Esophagus muscularis mucosa (tissue), 4 donors: ENCODE results near the gene TSSC4. TPM values are rescaled to one million over a fixed set of nuclear protein-coding genes. Genes with fewer than 3 reads are reported as not detected.

Source experiments
- DNase-seq: peaks from one replicate; pipeline ENCODE4 v3.0.0-alpha.2; 2017; ENCODE audit errors: extremely low spot score
- H3K27ac ChIP-seq, 4 donors: fragments of 200-600 bp; sonication (generic); replicated peaks in 1 of 4; 1 replicate in 3 of 4; 2 replicates in 1 of 4; pipeline ENCODE4 v1.5.1; 2016 to 2019; ENCODE audit warnings: mild to moderate bottlenecking in 1 of 4
- H3K27me3 ChIP-seq, 4 donors: fragments of 200-600 bp; sonication (generic); one replicate each; pipeline versions ENCODE4 v1.5.1 to v1.6.0; 2016 to 2019
- H3K36me3 ChIP-seq, 4 donors: fragments of 200-600 bp; sonication (generic); one replicate each; pipeline ENCODE4 v1.5.1; 2016 to 2019
- H3K4me1 ChIP-seq, 4 donors: fragments of 200-600 bp; sonication (generic); one replicate each; pipeline ENCODE4 v1.5.1; 2016 to 2019
- H3K4me3 ChIP-seq, 4 donors: fragments of 200-600 bp; sonication (generic); 1 replicate in 2 of 4; 2 replicates in 2 of 4; pipeline ENCODE4 v1.5.1; 2016 to 2019; ENCODE audit warnings: mild to moderate bottlenecking in 4 of 4, moderate library complexity in 1 of 4
- H3K9me3 ChIP-seq, 4 donors: fragments of 200-600 bp; sonication (generic); 1 replicate in 3 of 4; 2 replicates in 1 of 4; pipeline ENCODE4 v1.5.1; 2016 to 2019
- EP300 ChIP-seq: sonication (generic); formaldehyde crosslinking; IDR thresholded peaks from one replicate; pipeline ENCODE4 v1.6.1; 2017; ENCODE audit warnings: antibody characterized with exemption
- POLR2A ChIP-seq: fragments of 450-650 bp; IDR thresholded peaks from one replicate; pipeline ENCODE4 v1.6.1; 2017; ENCODE audit warnings: antibody characterized with exemption, moderate library complexity, mild to moderate bottlenecking, low read depth
- POLR2AphosphoS5 ChIP-seq, 2 donors: sonication (generic); formaldehyde crosslinking; IDR thresholded peaks; one replicate each; pipeline ENCODE4 v1.6.1; 2017; ENCODE audit warnings: antibody characterized with exemption in 2 of 2
- WGBS: methylation state at CpG from one replicate; pipeline ENCODE4 v1.1.5; 2018; 5-methylcytosine and 5-hydroxymethylcytosine counted together
- intact Hi-C: fragments of 100-400 bp; cut with DNase I; formaldehyde crosslinking; loops from one replicate; pipeline ENCODE4 v1.15.1; 2023
- total RNA-seq, 4 donors: library from RNA; depleted of rRNA; stranded (reverse); fragments of >200 nt; gene quantifications; one replicate each; pipeline versions ENCODE4 v1.1.0 to v1.2.1, GENCODE V29; 2016
- TF ChIP-seq, protein P1 (sequence below), 3 experiments: fragments of 200-600 bp in 2 of 3; fragments of 450-650 bp in 1 of 3; sonication (generic) in 2 of 3; IDR thresholded peaks; one replicate each; pipeline ENCODE4 v1.5.1; 2017 to 2019; ENCODE audit warnings: antibody characterized with exemption in 3 of 3, mild to moderate bottlenecking in 2 of 3, moderate library complexity in 1 of 3

TSSC4 gene
- total RNA-seq, 4 donors from 2014 or later, result 46.9 to 76.9 (median 70.6) TPM

DNA sequence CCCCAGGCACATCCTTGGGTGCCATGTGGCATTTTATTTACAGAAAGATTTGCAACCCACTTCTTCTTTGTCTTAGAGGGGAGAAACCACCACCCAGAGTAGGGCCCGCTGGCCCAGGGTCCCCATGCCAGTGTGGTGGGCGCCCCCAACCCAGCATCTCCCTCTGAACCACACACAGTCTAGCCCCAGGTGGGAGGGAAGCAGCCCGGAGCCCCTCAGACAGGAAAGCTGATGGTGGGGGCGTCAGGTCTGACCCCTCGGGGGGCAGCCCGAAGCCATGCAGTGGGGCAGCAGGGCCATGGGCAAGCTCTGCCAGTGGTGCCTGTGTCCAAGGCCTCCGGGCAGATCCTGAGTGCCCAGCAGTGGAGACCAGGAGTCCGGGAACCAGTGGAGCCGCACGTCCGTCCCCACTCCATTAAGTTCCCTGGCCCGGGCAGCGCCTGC is 32.1 kb downstream of the TSSC4 start:
- no peak for DNase-seq
- intact Hi-C loops, result no loop called here
- WGBS, result 95% methylated on average over 8 of the region's 13 CpGs

DNA sequence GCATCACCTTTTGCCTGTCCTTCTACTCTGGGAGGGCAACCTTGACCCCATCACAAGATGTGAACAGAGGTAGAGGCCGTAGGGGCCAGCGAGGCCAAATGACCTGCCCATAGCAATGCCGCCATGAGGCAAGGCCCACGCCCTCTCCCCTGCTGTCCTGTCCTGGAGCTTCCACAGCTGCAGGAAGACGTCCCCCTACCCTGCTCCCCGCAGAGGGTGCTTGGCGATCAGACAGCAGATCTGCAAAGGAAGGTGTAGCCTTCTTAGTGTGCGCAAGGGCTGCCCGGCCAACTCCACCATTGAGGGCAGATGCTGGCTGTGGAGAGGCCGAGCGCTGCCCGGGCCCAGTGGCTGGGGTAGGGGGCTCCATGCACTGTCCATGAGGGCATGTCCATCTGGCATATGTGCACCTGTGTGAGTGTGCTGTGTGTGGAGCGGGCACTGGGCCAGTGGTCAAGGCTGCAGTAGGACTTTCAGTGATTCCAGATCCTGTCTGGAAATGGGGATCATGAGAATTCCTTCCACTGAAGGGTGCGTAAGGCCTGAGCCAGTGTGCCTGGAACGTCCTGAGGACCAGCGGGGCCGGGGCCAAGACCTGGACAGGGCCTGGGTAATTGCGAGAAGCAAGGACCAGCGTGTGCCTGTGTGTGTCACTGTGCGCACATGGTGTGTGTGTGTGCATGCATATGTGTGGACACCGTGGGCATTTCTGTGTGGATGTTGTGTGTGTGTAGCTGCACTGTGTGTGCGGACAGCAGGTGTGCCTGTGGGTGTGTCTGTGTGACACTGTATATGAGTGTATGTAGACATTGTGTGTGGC is 32.8 kb downstream of the TSSC4 start:
- H3K27ac ChIP-seq, result no peak overlapping the region
- peaks cover 0 to 41% (median 0%) of the 10 kb centered on the region in 4 donors for H3K27me3 ChIP-seq
- intact Hi-C loops, result no loop called here
- H3K4me1 ChIP-seq, result no peaks in the 10 kb centered on the region
- 84% methylated on average over 18 of the region's 22 CpGs for WGBS
- no peak for DNase-seq
- H3K4me3 ChIP-seq, result no peak overlapping the region
- H3K9me3 ChIP-seq, result no peaks in the 10 kb centered on the region
- H3K36me3 ChIP-seq, result no peaks in the 10 kb centered on the region
- TF ChIP-seq, protein P1, sequence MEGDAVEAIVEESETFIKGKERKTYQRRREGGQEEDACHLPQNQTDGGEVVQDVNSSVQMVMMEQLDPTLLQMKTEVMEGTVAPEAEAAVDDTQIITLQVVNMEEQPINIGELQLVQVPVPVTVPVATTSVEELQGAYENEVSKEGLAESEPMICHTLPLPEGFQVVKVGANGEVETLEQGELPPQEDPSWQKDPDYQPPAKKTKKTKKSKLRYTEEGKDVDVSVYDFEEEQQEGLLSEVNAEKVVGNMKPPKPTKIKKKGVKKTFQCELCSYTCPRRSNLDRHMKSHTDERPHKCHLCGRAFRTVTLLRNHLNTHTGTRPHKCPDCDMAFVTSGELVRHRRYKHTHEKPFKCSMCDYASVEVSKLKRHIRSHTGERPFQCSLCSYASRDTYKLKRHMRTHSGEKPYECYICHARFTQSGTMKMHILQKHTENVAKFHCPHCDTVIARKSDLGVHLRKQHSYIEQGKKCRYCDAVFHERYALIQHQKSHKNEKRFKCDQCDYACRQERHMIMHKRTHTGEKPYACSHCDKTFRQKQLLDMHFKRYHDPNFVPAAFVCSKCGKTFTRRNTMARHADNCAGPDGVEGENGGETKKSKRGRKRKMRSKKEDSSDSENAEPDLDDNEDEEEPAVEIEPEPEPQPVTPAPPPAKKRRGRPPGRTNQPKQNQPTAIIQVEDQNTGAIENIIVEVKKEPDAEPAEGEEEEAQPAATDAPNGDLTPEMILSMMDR (IDR thresholded peaks at IDR 0.05), result no peak

More for the DNA sequence above, 32.1 kb downstream of the TSSC4 start:
- Histone ChIP-seq H3K4me1 (no peaks in the 10 kb centered on the region), H3K36me3 (no peaks in the 10 kb centered on the region), H3K27me3 (peaks cover 0 to 36% (median 0%) of the 10 kb centered on the region in 4 donors), H3K9me3 (no peaks in the 10 kb centered on the region), H3K27ac (no peak overlapping the region), H3K4me3 (no peak overlapping the region)
- TF ChIP-seq POLR2AphosphoS5 (IDR thresholded peaks at IDR 0.05) (no peak), EP300 (no peak), POLR2A (no peak)

DNA sequence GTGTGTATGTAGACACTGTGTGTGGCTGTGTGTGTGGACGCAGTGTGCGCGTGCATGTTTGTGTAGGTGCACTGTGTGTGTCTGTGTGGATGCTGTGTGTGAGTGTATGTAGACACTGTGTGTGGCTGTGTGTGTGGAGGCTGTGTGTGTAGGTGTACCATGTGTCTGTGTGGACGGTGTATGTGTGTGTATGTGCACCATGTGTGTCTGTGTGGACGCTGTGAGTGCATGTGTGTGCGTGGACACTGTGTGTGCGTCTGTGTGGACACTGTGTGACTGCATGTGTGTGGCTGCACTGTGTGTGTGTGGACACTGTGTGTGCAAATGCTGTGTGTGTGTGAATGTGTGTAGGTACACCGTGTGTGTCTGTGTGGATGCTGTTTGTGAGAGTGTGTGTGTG is 33.5 kb downstream of the TSSC4 start:
- no peak overlapping the region for H3K4me3 ChIP-seq
- DNase-seq, result no peak
- H3K36me3 ChIP-seq, result no peaks in the 10 kb centered on the region
- H3K9me3 ChIP-seq, result no peaks in the 10 kb centered on the region
- no peak for TF ChIP-seq POLR2AphosphoS5 (IDR thresholded peaks at IDR 0.05)
- no peak for TF ChIP-seq EP300
- TF ChIP-seq, protein P1 (IDR thresholded peaks at IDR 0.05), result no peak
- no peak for TF ChIP-seq POLR2A
- H3K27ac ChIP-seq, result no peak overlapping the region
- no peaks in the 10 kb centered on the region for H3K4me1 ChIP-seq
- intact Hi-C loops, result no loop called here
- 81% methylated on average over 8 of the region's 8 CpGs for WGBS
- H3K27me3 ChIP-seq, result peaks cover 0 to 43% (median 0%) of the 10 kb centered on the region in 4 donors

DNA sequence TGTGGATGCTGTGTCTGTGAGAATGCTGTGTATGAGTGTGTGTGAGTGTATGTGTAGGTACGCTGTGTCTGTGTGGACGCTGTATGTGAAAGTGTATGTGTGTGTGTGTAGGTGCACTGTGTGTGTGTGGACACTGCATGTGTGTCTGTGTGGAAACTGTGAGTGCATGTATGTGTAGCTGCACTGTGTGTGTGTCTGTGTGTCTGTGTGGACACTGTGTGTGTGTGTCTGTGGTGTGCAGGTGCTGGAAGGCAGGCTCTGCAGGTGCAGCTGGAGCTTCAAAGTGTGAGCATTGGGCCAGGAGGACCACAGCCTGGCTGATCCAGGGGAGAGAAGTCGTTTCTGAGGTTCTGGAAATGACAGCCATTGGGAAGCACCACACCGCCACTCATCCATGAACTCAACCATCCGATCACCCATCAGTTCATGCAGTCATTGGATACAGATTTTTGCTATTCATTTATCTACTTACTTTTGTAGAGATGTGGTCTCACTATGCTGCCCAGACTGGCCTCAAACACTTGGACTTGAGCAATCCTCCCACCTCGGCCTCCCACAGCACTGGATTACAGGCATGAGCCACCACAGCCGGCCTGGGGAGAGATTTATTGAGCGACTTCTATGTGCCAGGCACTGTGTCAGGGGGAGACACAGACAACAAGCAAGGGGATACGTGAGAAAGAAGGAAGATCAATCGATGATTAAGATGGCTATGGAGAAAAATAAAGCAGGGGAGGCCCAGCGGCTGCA is 34.1 kb downstream of the TSSC4 start:
- 81% methylated on average over 11 of the region's 11 CpGs for WGBS
- intact Hi-C loops, result no loop called here
- no peak for DNase-seq

DNA sequence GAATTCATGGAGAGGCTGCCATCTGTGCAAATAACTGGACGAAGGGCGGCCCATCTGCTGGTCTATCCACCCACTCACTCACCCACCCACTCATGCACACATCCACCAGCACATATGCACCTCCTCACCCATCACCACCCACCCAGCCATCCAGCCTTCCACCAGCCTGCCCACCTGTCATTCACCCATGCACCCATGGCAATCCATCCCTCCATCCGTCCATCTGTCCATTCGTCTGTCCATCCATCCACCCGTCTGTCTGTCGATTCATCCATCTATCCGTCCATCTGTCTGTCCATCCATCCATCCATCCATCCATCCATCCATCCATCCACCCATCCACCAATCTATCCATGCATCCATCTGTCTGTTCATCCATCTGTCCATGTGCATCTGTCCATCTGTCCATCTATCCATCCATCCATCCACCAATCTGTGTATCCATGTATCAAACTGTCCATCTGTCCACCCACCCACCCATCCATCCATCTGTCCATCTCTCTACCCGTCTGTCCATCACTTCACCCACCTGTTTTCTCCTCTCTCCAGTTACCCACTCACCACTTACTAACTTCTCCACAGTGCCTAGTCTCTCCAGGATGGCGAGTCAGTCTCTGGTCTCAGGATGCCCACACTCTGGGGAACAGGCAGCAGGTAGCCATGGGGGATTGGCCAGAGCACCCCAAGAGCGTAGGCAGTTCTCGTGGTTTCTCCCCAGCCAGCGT is 34.9 kb downstream of the TSSC4 start:
- DNase-seq, result no peak
- intact Hi-C loops, result no loop called here
- TF ChIP-seq, protein P1 (IDR thresholded peaks at IDR 0.05), result no peak
- TF ChIP-seq POLR2A, result no peak
- TF ChIP-seq POLR2AphosphoS5 (IDR thresholded peaks at IDR 0.05), result no peak
- H3K27ac ChIP-seq, result no peak overlapping the region
- no peaks in the 10 kb centered on the region for H3K4me1 ChIP-seq
- no peaks in the 10 kb centered on the region for H3K36me3 ChIP-seq
- no peak overlapping the region for H3K4me3 ChIP-seq
- H3K9me3 ChIP-seq, result no peaks in the 10 kb centered on the region
- WGBS, result 84% methylated on average over 12 of the region's 12 CpGs
- H3K27me3 ChIP-seq, result peaks cover 0 to 49% (median 0%) of the 10 kb centered on the region in 4 donors

More for the DNA sequence above, 34.1 kb downstream of the TSSC4 start:
- H3K9me3 ChIP-seq, result no peaks in the 10 kb centered on the region
- H3K27ac ChIP-seq, result no peak overlapping the region
- H3K4me1 ChIP-seq, result no peaks in the 10 kb centered on the region
- H3K36me3 ChIP-seq, result no peaks in the 10 kb centered on the region
- TF ChIP-seq EP300 (no peak), POLR2A (no peak)
- H3K4me3 ChIP-seq, result no peak overlapping the region
- peaks cover 0 to 43% (median 0%) of the 10 kb centered on the region in 4 donors for H3K27me3 ChIP-seq
